ENCODE results near the gene ZNF646.
A peak's percentile ranks its signal among the peaks of the same experiment; 100 is the strongest.

ZNF646 gene

DNA sequence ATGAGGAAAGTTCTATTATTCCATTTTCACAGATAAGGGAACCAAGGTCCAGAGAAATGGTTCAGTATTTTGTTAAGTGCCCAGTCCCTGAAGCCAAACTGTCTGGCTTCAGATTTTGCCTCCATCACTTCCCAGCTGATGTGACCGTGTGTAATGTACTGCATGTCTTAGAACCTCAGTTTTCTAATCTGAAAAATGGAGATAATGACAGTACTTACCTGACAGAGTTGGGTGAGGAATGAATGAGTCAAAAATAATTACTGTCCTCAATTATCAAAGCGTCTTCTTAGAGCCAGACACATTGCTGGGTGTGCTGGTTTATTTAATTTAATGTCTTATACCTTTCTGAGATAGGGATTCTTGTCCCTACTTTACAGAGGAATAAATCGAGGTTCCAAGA, 6.9 kb upstream of the ZNF646 start:
- TF ChIP-seq, protein P1, sequence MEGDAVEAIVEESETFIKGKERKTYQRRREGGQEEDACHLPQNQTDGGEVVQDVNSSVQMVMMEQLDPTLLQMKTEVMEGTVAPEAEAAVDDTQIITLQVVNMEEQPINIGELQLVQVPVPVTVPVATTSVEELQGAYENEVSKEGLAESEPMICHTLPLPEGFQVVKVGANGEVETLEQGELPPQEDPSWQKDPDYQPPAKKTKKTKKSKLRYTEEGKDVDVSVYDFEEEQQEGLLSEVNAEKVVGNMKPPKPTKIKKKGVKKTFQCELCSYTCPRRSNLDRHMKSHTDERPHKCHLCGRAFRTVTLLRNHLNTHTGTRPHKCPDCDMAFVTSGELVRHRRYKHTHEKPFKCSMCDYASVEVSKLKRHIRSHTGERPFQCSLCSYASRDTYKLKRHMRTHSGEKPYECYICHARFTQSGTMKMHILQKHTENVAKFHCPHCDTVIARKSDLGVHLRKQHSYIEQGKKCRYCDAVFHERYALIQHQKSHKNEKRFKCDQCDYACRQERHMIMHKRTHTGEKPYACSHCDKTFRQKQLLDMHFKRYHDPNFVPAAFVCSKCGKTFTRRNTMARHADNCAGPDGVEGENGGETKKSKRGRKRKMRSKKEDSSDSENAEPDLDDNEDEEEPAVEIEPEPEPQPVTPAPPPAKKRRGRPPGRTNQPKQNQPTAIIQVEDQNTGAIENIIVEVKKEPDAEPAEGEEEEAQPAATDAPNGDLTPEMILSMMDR (conservative IDR thresholded peaks at IDR 0.05; ENCODE audit: low read depth, low read length) = no peak
- no peak for DNase-seq (ENCODE audit: low read depth)
- no peak overlapping the region for H3K4me3 ChIP-seq (ENCODE audit: low read depth, low read length)

DNA sequence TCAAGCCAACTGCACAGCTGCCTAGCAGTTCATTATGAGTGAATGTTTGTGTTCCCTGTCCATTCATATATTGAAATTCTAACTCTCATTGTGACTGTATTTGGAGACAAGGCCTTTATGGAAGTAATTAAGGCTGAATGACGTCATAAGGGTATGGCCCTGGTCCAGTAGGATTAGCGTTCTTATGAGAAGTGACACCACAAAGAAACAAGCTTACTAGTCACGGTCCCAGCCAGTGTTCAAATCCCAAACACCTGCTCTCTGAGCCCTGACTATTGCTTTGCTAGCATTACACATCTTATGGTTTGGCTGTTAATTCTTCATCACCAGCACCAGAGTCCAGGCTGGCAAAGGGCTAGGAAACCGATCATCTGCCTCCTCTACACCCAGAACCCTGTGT, 2.4 kb upstream of the ZNF646 start:
- peak; percentile 35 for DNase-seq (ENCODE audit: low read depth)

DNA sequence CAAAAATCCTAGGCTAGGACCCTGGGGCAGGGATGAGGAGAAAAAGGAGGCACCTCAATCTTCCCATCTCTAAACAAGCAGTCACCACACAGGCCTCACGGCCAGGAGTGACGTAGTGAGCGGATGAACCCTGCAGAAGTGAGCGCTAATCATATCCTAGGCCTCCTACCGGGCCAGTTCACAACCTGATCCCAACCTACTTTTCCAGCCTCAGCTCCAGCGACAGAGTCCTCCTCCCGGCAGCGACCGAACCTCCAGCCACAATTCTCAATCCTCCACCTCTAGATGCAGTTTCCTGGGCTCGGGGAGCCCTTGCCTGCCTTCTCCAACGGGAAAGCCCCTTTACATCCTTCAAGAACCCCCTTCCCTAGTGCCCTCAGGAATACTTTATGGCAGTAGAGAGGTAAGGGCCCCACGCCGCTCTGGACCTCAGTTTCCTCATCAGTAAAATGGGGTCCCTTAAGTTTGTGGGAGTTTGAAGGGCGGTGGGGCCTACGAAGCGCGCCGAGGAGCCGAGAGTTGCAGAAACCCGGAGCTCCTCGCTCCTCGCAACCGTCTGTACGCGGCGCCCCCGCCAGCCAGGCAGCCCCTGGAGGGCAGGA, 1.6 kb upstream of the ZNF646 start:
- TF ChIP-seq, protein P1 (conservative IDR thresholded peaks at IDR 0.05; ENCODE audit: low read depth, low read length) = no peak
- peak overlapping the region; percentile 97 for H3K4me3 ChIP-seq (ENCODE audit: low read depth, low read length)
- DNase-seq (ENCODE audit: low read depth) = peak; percentile 50

More for the DNA sequence above, 2.4 kb upstream of the ZNF646 start:
- TF ChIP-seq, protein P1 (conservative IDR thresholded peaks at IDR 0.05; ENCODE audit: low read depth, low read length) = no peak
- peak overlapping the region; percentile 97 for H3K4me3 ChIP-seq (ENCODE audit: low read depth, low read length)

DNA sequence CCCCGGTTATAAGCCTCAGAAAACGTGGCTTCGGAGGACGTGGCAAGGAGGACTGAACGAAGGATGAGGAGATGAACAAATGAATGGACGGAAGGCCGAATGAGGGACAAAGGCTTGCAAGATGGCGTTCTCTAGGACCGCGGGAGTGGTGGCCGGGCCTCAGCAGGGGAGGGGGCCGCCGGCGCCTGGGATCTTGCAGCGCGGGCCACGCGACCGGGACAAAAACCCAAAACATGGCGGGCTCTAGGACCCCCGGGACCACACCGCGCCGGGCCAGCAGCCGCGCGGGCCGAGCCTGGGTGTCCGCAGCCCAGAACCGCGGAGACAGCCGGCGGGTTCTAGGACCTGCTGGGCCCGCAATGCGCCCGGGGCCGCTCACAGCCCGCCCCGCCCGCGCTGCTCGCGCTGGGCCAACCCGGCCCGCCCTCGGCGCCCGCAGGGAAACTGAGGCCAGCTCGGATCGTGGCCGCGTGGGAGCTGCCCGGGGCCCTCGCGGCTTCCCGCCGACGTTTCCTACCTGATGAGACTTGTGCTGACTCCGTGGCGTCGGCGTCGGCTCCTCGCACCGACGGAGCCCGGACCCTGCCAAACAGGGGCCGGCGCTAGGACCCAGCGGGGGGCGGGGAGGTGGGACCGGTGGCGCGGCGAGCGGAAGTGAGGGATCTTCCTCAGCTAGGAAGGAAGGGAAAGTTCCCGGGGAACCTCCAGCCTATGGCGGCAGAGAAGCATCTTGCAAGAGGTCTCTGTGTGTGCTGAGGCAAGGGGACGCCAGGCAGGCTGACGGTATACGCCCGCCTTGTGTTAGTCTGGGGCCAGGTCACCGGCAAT, 866 bp upstream of the ZNF646 start:
- peak; percentile 92 for DNase-seq (ENCODE audit: low read depth)
- H3K4me3 ChIP-seq (ENCODE audit: low read depth, low read length) = peak overlapping the region; percentile 97
- TF ChIP-seq, protein P1 (conservative IDR thresholded peaks at IDR 0.05; ENCODE audit: low read depth, low read length) = no peak

DNA sequence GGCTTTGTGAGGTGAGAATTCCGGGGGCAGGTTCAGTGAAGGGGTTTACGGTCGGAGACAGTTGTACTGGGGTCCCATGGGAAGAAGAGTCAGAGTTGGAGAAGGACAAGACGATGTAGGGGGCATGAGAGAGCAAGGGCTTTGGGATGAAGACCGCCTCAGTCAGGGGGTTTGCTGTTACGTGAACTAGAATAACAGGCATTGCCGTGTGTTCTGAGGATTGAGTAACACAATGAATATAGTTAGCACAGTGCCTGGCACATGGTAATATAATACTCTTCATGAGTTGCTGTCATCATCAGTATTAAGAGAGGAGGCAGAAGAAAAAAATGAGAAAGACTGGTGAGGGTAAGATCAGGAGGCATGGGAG, 577 bp downstream of the ZNF646 start:
- TF ChIP-seq, protein P1 (conservative IDR thresholded peaks at IDR 0.05; ENCODE audit: low read depth, low read length) = no peak
- H3K4me3 ChIP-seq (ENCODE audit: low read depth, low read length) = peak overlapping the region; percentile 97
- DNase-seq (ENCODE audit: low read depth) = peak; percentile 41

DNA sequence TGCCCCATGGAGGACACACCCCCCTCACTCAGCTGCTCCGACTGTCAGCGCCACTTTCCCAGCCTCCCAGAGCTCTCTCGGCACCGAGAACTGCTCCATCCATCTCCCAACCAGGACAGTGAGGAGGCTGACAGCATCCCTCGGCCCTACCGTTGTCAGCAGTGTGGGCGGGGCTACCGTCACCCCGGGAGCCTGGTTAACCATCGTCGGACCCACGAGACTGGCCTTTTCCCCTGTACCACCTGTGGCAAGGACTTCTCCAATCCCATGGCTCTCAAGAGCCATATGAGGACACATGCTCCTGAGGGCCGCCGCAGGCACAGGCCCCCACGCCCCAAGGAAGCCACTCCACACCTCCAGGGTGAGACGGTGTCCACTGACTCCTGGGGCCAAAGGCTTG, 2.1 kb downstream of the ZNF646 start:
- H3K4me3 ChIP-seq (ENCODE audit: low read depth, low read length) = no peak overlapping the region
- TF ChIP-seq, protein P1 (conservative IDR thresholded peaks at IDR 0.05; ENCODE audit: low read depth, low read length) = no peak
- no peak for DNase-seq (ENCODE audit: low read depth)

Measured in choroid plexus epithelial cell (primary cell).